Measurements from ENCODE around the gene EXPH5.

The EXPH5 gene

DNA sequence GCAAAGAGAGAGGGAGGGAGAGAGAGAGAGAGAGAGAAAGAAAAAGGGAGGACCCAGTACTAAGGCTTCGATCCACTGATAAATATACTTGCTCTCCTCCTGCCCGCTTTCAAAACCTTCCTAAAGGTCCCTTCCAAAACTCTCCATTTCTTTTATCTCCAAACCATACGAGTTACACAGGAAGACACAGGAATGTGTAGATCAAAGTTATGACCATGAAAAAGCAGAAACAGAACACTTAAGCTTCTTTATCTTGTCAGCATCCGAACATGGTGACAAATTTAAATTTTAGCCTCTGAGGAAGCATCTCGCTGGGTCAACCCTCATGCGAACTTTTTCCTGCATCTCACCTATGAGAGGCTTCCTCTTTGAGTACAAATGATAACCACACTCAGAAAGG lies 66.2 kb downstream of the EXPH5 start:
- no peak overlapping the region for H3K4me3 ChIP-seq (ENCODE audit: low read length)
- no peak for DNase-seq (ENCODE audit: low read depth)
- TF ChIP-seq, protein P1, sequence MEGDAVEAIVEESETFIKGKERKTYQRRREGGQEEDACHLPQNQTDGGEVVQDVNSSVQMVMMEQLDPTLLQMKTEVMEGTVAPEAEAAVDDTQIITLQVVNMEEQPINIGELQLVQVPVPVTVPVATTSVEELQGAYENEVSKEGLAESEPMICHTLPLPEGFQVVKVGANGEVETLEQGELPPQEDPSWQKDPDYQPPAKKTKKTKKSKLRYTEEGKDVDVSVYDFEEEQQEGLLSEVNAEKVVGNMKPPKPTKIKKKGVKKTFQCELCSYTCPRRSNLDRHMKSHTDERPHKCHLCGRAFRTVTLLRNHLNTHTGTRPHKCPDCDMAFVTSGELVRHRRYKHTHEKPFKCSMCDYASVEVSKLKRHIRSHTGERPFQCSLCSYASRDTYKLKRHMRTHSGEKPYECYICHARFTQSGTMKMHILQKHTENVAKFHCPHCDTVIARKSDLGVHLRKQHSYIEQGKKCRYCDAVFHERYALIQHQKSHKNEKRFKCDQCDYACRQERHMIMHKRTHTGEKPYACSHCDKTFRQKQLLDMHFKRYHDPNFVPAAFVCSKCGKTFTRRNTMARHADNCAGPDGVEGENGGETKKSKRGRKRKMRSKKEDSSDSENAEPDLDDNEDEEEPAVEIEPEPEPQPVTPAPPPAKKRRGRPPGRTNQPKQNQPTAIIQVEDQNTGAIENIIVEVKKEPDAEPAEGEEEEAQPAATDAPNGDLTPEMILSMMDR (IDR thresholded peaks at IDR 0.05; ENCODE audit: insufficient read depth, low read depth, low read length, missing control alignments): no peak

DNA sequence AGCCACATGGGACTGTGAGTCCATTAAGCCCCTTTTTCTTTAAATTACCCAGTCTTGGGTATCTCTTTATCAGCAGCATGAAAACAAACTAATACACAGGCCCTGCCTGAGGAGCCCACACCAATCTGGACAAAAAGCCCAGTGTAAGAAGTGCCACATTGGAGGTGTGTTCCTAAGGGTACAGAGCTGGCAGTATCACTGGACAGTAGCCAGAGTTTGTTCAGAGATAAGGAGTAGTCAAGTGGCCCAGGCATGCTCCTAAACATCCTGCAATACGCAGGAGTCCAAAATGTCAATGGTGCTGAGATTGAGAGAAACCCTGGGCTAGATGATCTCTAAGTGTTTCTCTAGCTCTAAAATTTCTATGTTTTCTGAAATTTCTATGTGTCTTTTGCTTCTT lies 68.4 kb downstream of the EXPH5 start:
- TF ChIP-seq, protein P1 (IDR thresholded peaks at IDR 0.05; ENCODE audit: insufficient read depth, low read depth, low read length, missing control alignments): no peak
- H3K4me3 ChIP-seq (ENCODE audit: low read length): no peak overlapping the region
- no peak for DNase-seq (ENCODE audit: low read depth)

DNA sequence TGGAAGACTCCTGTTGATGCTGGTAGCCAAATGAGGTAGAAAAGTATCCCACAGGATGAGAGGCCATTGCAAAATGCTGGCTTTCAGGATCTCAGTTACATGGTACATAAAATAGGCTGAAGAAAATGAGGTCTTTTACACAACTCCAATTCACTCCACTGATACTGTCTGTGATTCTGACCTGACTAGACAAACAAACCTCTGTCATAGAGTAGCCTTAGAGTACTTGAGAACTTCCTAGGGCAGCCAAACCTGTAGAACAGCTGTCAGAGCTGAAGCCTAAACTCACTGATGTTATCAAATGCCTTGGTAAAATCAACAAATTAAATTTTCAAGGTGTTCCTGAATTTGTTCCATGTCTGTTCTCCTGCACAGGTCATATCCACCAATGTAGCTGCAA lies 69.1 kb downstream of the EXPH5 start:
- no peak overlapping the region for H3K4me3 ChIP-seq (ENCODE audit: low read length)
- peak; percentile 48 for DNase-seq (ENCODE audit: low read depth)
- TF ChIP-seq, protein P1 (IDR thresholded peaks at IDR 0.05; ENCODE audit: insufficient read depth, low read depth, low read length, missing control alignments): no peak

DNA sequence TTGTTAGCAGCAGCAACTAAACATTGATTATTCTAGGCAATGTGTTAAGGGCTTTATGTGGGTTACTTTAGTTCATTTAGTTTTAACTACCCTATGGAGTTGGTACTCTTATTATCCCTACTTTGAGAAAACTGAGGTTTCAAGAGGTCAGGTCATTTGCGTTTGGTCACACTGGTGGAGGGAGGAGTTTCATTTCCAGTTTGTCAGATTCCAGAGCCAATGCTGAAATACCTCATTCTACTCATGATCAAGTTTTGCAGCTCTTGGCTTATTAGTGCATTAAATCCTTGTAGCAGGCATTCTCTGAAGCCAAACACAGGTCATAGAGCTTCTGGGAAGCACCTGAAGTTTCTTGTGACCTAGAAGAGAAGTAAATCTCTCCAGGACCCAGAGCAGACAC lies 71.2 kb downstream of the EXPH5 start:
- DNase-seq (ENCODE audit: low read depth): no peak
- TF ChIP-seq, protein P1 (IDR thresholded peaks at IDR 0.05; ENCODE audit: insufficient read depth, low read depth, low read length, missing control alignments): no peak
- H3K4me3 ChIP-seq (ENCODE audit: low read length): no peak overlapping the region

DNA sequence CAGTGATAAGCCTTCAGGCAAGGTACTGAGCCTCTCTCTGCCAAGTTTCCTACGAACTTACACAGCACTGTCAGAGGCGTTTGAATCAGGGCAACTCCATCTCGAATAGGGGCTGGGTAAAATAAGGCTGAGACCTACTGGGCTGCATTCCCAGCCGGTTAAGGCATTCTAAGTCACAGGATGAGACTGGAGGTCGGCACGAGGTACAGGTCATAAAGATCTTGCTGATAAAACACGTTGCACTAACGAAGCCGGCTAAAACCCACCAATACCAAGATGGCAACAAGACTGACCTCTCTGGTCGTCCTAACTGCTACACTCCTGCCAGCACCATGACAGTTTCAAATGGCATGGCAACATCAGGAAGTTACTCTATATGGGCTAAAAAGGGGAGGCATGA lies 75.0 kb downstream of the EXPH5 start:
- TF ChIP-seq, protein P1 (IDR thresholded peaks at IDR 0.05; ENCODE audit: insufficient read depth, low read depth, low read length, missing control alignments): no peak
- no peak for DNase-seq (ENCODE audit: low read depth)

DNA sequence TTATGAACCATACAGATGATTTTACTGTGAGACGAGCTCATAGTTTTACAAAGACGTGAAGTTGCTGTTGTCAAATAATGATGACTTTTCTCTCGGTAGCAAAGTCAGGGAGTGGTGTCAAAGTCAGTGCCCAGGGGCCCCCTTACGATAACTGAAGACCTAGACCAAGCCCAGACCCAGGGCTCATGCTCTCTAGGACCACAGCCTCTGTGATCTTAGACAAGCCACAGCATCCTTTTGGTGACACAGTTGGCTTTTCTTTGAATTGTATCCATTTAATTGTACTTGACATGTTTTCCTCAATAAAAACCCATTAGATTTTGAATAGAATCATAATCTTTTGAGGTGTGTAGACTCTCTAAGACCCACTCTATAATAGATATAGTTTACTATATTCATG lies 77.4 kb downstream of the EXPH5 start:
- no peak overlapping the region for H3K4me3 ChIP-seq (ENCODE audit: low read length)
- no peak for DNase-seq (ENCODE audit: low read depth)
- TF ChIP-seq, protein P1 (IDR thresholded peaks at IDR 0.05; ENCODE audit: insufficient read depth, low read depth, low read length, missing control alignments): no peak

More for the DNA sequence above, 75.0 kb downstream of the EXPH5 start:
- no peak overlapping the region for H3K4me3 ChIP-seq (ENCODE audit: low read length)

DNA sequence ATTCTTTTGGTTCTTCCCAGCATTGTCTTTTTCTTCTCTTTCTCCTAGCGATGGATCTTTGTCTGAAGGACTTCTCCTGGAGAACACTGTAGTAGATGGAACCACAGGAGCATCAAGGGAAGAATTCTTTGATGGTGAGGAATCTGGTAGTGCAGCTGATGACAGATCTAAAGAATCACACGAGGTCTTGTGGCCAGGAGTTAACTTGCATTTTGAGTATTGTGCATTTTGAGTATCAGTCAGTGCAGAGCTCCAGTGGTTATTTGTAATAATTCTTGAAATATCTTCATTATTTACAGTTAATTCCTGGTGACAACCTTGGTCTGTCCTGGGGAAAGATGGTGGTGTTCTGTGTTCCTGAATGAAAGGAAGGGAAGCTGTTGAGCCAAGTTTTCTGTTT lies 80.9 kb downstream of the EXPH5 start:
- TF ChIP-seq, protein P1 (IDR thresholded peaks at IDR 0.05; ENCODE audit: insufficient read depth, low read depth, low read length, missing control alignments): no peak
- no peak overlapping the region for H3K4me3 ChIP-seq (ENCODE audit: low read length)
- DNase-seq (ENCODE audit: low read depth): no peak

Measured in epithelial cell of esophagus (primary cell).